Lower leg skin (tissue), 4 donors: ENCODE measurements around the gene DYNLT3. TPM values are rescaled to one million over a fixed set of nuclear protein-coding genes. Genes with fewer than 3 reads are reported as not detected.

Source experiments
- DNase-seq, 2 donors: peaks; one replicate each; pipeline ENCODE4 v3.0.0-alpha.2; 2019; ENCODE audit warnings: low spot score in 2 of 2
- H3K4me3 ChIP-seq: fragments of 200-600 bp; sonication (generic); 2 replicates; pipeline ENCODE4 v1.5.1; 2017; ENCODE audit warnings: mild to moderate bottlenecking, low read depth; ENCODE audit not compliant: poor library complexity, severe bottlenecking
- CTCF ChIP-seq, 3 donors: fragments of 450-650 bp; IDR thresholded peaks; one replicate each; pipeline ENCODE4 v1.5.1; 2016; ENCODE audit warnings: antibody characterized with exemption in 3 of 3, mild to moderate bottlenecking in 3 of 3, moderate library complexity in 2 of 3
- POLR2A ChIP-seq, 2 donors: fragments of 450-650 bp; IDR thresholded peaks; one replicate each; pipeline ENCODE4 v1.6.1; 2016 to 2017; ENCODE audit warnings: antibody characterized with exemption in 2 of 2, mild to moderate bottlenecking in 1 of 2, moderate library complexity in 1 of 2
- WGBS, 2 donors: methylation state at CpG; one replicate each; pipeline ENCODE4 v1.1.5; 2018; 5-methylcytosine and 5-hydroxymethylcytosine counted together
- intact Hi-C: fragments of 100-400 bp; cut with DNase I; formaldehyde crosslinking; loops from one replicate; pipeline ENCODE4 v1.15.0; 2023; ENCODE audit warnings: low total_unique reads
- total RNA-seq, 4 donors: library from RNA; depleted of rRNA; stranded (reverse); fragments of >200 nt; gene quantifications; one replicate each; pipeline ENCODE4 v1.1.0, GENCODE V29; 2016

The DYNLT3 gene
- total RNA-seq, 4 donors from 2014 or later, result 4.1 to 15.5 (median 8.6) TPM

- intact Hi-C loops, result no loop called here
- H3K4me3 ChIP-seq, result no peak overlapping the region
- TF ChIP-seq POLR2A (IDR thresholded peaks at IDR 0.05) (no peak), CTCF (IDR thresholded peaks at IDR 0.05) (no peak)
- DNase-seq, result no peak
Observed at GRCh38 chrX:37844622-37845021, 2.7 kb downstream of the DYNLT3 start.

GRCh38 chrX:37840931-37841330 lies 6.4 kb downstream of the DYNLT3 start:
- WGBS, 2 donors, result 71 to 96% methylated on average over 3 of the region's 3 CpGs
- no peak for DNase-seq
- intact Hi-C loops, result no loop called here
- no peak for TF ChIP-seq POLR2A (IDR thresholded peaks at IDR 0.05)
- TF ChIP-seq CTCF (IDR thresholded peaks at IDR 0.05), result no peak
- H3K4me3 ChIP-seq, result no peak overlapping the region

DNA sequence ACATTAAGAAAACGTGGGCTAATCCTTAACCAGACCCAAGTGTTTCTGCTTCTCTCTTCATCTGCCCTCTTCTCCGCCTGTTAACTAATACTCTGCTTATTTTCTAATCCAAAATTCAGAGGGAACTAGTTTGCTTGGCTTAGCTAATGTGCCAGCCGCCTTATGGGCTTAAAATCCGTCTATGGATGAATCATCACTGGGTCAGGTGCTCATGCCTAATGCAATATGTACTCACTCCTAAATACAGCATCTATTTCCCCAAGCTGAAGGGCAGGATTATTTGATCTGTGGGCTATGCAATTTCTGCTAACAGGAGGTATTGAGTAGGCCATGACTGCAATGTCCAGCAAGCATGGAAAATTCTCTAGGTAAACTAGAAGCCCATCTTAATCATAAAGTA lies 12.4 kb downstream of the DYNLT3 start:
- WGBS, 2 donors, result 61 to 79% methylated on average over 4 of the region's 4 CpGs
- H3K4me3 ChIP-seq, result no peak overlapping the region
- no peak for DNase-seq
- intact Hi-C loops, result no loop called here
- TF ChIP-seq CTCF (IDR thresholded peaks at IDR 0.05), result no peak

GRCh38 chrX:37830371-37830770 lies 17.0 kb downstream of the DYNLT3 start:
- H3K4me3 ChIP-seq, result no peak overlapping the region
- intact Hi-C loops, result no loop called here
- 59 to 86% methylated on average over 1 of the region's 1 CpG for WGBS, 2 donors
- no peak for TF ChIP-seq CTCF (IDR thresholded peaks at IDR 0.05)
- no peak for TF ChIP-seq POLR2A (IDR thresholded peaks at IDR 0.05)
- DNase-seq, result no peak

- no peak overlapping the region for H3K4me3 ChIP-seq
- DNase-seq, result no peak
- TF ChIP-seq POLR2A (IDR thresholded peaks at IDR 0.05) (no peak), CTCF (IDR thresholded peaks at IDR 0.05) (no peak)
- 33 to 54% methylated on average over 1 of the region's 1 CpG for WGBS, 2 donors
- intact Hi-C loops, result no loop called here
Observed at GRCh38 chrX:37829721-37830120, 17.6 kb downstream of the DYNLT3 start.

DNA sequence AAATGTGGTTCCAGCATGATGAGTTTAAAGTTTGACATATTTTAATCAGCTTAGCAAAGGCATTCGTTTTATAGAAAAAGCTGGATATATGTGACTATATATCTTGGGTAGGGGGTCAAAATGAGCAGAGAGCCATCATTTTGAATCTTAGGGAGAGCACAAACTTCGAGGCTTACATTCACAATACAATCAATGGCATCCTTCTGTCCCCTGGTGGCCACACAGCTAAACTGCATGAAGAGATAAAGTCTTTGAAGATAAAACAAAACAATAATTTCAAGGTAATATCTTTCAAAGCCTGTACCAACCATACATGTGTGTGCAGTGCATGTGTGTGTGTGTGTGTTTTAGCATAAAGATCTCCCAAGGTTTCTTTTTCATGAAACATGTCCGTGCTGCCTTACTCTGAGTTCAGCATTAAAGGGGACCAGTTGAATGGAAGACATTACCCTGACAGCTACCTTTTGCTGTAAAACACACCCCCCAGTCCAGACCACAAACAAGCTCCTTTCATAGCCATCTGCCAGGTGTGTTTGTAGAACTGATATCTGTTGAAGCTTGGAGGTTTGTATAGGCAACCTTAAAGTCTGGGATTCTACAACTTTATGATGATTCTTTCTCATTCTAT lies 22.0 kb downstream of the DYNLT3 start:
- peak in 1 of 2 donors; percentile 15 for DNase-seq
- intact Hi-C loops, result no loop called here
- H3K4me3 ChIP-seq, result no peak overlapping the region
- 3 to 5% methylated on average over 3 of the region's 3 CpGs for WGBS, 2 donors
- peak in 1 of 3 donors; percentile 73 for TF ChIP-seq CTCF (IDR thresholded peaks at IDR 0.05)
- TF ChIP-seq POLR2A (IDR thresholded peaks at IDR 0.05), result no peak
